HG03378 (cell line): ENCODE results near the gene HSPA1B.
"Not testable (repeated sequence)": the region's sequence is repeated elsewhere in the genome, so short reads cannot be mapped to it uniquely, and the experiment has no call there.

Source experiments
- ATAC-seq: cut with Tn5 transposase; IDR thresholded peaks from one replicate; pipeline ENCODE4 v1.9.1; 2021; ENCODE audit warnings: mild to moderate bottlenecking, moderate library complexity; ENCODE audit not compliant: unreplicated experiment

The HSPA1B gene

DNA sequence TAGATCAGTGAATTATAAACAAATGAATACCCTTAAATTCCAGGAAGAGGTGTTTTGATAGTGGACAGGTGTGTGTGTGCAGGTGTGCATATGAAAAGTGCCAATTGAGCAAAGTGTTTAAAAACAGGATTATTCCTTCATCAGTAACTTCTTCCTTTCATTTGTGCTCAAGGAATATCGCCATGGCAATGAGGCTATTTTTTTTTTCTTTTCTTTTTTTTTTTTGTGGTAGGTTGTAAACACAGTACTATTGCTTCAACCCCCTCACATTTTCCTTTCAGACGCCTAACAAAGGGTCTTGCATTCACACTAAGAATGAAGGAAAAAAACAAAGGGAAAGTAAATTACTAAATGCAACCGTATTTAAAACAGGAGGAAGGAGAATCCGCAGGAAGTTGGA is 2.0 kb upstream of the HSPA1B start:
- ATAC-seq: no peak

DNA sequence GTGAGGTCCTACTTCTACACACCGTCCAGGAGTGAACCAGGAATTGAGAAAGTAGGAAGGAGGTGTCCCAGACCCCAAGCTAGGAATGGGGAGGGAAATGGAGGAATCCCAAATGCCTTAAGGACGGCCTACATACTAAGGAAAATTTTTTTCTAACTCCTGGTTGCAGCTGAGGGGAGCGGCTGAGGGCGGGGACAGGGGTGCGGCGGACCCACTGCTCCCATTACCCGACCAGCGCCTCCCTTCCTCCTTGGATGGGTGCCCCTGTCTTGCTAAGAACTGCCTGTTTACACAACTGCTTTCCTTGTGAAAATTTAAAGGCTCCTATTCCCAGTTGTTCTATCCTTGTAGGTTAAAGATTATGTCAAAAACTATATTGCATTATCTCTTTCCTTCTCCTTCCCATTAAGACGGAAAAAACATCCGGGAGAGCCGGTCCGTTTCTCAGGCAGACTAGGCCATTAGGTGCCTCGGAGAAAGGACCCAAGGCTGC is 699 bp upstream of the HSPA1B start:
- ATAC-seq: no peak

- no peak for ATAC-seq
These were observed 2.2 kb downstream of the HSPA1B start for GRCh38 chr6:31829633-31830283.

DNA sequence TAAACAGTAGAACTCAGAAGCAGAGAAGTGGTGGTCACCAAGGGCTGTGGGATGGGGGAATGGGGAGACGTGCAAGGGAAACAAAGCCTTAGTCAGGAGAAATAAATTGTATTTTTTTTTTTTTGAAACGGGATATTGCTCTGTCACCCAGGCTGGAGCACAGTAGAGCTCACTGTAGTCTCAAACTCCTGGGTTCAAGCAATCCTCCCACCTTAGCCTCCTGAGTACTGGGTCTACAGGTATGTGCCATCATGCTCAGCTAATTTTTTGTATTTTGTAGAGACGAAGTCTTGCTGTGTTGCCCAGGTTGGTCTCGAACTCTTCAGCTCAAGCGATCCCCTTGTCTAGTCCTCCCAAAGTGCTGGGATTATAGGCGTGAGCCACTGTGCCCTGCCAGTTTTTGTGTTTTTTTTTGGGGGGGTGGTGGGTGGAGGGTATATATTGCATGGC is 3.4 kb downstream of the HSPA1B start:
- no peak for ATAC-seq

- ATAC-seq: no peak
These were observed 4.0 kb downstream of the HSPA1B start for GRCh38 chr6:31831350-31832215.

DNA sequence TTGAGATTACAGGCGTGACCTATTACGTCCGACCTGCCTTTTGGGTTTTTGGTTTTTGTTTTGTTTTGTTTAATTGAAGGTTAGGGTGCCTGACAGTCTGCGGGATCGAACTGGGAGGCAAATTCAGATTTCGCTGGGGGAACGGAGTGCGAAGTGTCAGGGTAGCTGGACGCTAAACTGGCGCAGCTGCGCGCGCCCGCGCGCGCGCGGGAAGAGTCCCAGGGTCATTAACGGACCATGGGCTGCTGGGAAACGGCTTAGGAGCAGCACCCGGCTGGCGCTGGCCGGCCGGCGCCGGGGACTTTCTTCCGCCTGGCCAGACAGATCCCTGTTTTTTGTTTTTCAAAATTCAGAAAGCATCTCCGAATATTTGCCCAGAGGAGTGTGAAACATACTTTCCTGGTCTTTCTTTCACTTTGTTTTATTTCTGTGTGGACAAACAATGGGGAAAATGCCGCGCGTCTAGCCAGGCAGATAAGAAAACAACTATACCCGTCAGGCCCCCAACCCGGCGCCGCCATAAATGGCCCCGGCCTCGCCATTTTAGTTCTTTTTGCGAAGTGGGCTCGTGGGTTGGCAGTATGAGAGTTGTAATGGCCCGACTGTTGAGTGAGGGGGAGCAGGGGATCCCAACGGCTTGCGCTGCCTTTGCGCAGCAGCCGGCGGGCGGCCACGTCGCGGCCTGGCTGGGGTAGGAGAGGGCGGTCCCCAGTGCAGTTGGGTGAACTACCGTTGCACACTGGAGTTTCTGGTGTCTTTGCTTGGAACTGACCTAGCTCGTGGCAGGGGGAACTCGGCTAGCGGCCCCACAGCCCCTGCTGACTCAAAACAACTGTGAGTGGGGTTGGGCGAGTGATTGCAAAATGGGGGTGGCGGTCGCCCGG is 7.1 kb downstream of the HSPA1B start:
- no peak for ATAC-seq

- ATAC-seq: no peak
These were observed 8.5 kb downstream of the HSPA1B start for GRCh38 chr6:31836047-31836473.

DNA sequence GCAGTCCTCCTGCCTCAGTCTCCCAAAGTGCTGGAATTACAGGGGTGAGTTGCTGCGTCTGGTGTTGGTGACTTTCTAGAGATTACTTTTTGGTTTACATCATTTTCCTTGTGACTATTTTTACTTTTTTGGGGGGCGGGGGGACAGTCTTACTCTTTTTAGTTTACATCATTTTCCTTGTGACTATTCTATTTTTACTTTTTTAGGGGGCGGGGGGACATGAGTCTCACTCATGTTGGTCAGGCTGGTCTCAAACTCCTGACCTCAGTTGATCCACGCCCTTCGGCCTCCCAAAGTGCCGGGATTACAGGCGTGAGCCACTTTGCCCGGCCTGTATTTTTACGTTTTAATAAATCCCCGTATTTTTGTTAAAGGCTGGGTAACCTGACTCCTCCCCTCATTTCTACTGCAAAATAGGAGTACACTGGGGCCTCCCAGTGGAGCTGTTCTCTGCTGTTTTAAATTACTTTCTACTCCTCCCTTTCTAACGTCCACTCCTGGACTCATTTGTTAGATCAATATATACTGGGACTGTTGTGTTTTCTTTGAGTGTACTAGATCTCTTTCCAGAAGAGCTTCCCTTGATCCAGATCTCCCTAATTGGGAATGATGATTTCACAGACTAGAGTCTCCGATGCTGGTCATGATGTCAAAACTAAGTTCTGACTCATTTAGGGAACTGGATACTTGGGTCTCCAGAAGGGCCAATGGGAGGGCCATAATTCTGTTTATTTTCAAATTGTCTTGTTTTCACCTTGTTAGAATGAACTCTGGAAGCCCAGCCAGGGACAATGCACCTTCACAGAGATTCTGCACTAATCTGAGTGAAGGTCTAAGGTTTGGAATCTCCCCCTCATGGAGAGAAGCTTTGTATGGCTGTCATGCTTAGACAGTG is 9.2 kb downstream of the HSPA1B start:
- no peak for ATAC-seq

DNA sequence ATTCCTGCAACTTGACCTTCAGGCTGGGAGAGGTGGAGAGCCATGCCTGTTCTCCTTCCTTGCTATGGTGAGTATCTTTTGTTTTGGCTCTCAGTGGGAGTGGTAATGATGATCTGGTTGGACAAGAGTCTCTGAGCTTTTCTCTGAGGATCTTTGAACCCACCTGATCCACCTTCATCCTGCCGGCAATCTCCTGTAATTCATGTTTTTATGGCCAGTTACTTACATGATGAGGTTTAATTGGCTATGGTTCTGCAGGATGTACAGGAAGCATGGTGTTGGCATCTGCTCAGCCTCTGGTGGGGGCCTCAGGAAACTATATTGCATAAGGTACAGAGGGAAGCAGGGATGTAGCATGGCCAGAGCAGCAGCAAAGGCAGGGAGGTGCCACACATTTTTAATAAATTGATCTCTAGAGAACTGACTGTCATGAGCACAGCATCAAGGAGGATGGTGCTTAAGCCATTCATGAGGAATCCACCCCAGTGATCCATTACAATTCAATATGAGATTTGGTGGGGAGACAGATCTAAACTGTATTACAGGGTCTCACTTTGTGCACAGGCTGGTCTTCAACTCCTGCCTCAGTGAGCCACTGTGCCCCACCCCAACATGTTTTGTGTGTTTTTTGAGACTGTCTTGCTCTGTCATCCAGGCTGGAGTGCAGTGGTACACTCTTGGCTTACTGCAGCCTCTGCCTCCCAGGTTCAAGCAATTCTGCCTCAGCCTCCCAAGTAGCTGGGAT is 10.0 kb downstream of the HSPA1B start:
- ATAC-seq: no peak

DNA sequence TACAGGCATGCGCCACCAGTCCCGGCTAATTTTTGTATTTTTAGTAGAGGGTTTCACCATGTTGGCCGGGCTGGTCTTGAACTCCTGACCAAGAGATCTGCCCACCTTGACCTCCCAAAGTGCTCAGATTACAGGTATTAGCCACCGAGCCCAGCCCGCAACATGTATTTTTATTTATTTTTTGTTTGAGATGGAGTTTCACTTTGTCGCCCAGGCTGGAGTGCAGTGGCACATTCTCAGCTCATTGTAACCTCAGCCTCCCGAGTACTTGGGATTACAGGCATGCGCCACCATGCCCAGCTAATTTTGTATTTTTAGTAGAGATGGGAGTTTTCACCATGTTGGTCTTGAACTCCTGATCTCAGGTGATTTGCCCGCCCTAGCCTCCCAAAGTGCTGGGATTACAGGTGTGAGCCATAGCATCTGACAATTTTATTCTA is 10.6 kb downstream of the HSPA1B start:
- ATAC-seq: not testable (repeated sequence)

- no peak for ATAC-seq
These were observed 11.4 kb downstream of the HSPA1B start for GRCh38 chr6:31838968-31839367.

DNA sequence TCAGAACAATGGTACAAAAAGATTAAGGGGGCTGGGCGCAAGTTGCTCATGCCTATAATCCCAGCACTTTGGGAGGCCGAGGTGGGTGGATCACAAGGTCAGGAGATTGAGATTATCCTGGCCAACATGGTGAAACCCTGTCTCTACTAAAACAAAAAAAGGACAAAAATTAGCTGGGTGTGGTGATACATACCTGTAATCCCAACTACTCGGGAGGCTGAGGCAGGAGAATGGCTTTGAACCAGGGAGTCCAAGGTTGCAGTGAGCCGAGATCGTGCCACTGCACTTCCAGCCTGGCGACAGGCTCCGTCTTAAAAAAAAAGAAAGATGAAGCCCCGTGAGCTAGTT is 12.2 kb downstream of the HSPA1B start:
- ATAC-seq: not testable (repeated sequence)

DNA sequence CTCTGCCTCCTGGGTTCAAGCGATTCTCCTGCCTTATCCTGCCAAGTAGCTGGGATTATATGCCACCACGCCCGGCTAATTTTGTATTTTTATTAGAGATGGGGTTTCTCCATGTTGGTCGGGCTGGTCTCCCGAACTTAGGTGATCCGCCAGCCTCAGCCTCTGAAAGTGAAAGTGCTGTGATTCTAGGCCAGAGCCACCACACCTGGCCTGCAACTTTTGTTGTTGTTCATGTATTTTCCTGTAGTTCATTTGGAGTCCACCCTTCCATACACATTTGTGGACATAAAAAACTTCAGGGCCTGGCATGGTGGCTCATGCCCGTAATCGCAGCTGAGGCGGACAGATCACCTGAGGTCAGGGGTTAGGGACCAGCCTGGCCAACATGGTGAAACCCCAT is 14.5 kb downstream of the HSPA1B start:
- ATAC-seq: no peak

GRCh38 chr6:31844507-31844906 is 17.0 kb downstream of the HSPA1B start:
- no peak for ATAC-seq

DNA sequence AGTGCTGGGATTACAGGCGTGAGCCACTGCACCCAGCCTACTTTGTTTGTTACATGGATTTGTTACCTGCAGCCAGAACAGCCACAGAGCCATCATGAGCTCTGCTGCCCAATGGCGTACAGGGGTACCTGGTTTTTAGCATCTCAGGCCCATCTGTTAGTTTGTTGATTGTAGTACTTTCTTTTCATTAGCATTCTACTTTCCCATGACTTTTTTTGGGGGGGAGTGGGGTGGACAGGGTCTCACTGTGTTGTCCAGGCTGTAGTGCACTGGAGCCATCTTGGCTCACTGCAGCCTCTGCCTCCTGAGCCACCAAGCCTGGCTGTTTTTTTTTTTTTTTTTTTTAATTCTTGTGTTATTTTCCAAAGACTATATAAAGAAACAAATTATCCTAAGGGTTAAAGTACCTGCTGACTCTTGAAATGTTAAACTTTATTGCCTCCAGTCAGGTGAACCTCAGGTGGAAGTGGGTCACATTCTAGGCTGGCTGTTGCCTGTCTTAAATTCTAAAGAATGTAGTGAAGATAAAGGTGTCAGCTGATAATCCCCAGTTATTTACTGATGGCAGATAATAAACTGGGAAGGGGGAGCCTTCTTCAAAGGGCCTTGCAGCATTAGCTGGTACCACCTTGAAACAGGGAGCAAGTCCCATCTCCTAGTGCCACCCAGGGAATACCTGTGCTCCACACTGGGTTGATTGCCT is 19.9 kb downstream of the HSPA1B start:
- ATAC-seq: no peak

- no peak for ATAC-seq
These were observed 23.4 kb downstream of the HSPA1B start for GRCh38 chr6:31850765-31851484.

- no peak for ATAC-seq
These were observed 23.9 kb downstream of the HSPA1B start for GRCh38 chr6:31851485-31851832.
